WTC11 (cell line): ENCODE measurements around the gene MFSD2A. TPM values are rescaled to one million over a fixed set of nuclear protein-coding genes. Genes with fewer than 3 reads are reported as not detected.

Experiments
- ATAC-seq: fragments of 200-7000 bp; cut with Tn5 transposase; 2 replicates; pipeline ENCODE4 v1.10.0; 2021; ENCODE audit warnings: mild to moderate bottlenecking, moderate library complexity
- CTCF ChIA-PET: fragments of 300-600 bp; sonication (Branson Sonifier 250); formaldehyde crosslinking; loops from one replicate; lab custom pipeline; 2021; ENCODE audit warnings: antibody characterized with exemption; lab: Charles Lee
- POLR2A ChIA-PET: fragments of 350-600 bp; sonication (Branson Sonifier 250); formaldehyde crosslinking; loops from one replicate; lab custom pipeline; 2021; ENCODE audit warnings: antibody characterized with exemption; lab: Charles Lee
- DNase-seq: peaks from one replicate; pipeline ENCODE4 v3.0.0; 2021; ENCODE audit warnings: low spot score
- H3K27ac Mint-ChIP-seq: 2 replicates; pipeline ENCODE4 v1.8.0; 2021; ENCODE audit warnings: mixed read lengths
- H3K27me3 Mint-ChIP-seq: 2 replicates; pipeline ENCODE4 v1.8.0; 2021; ENCODE audit warnings: low read depth, mild to moderate bottlenecking, moderate library complexity, mixed read lengths
- H3K36me3 Mint-ChIP-seq: 2 replicates; pipeline ENCODE4 v1.8.0; 2021; ENCODE audit warnings: mixed read lengths
- H3K4me1 Mint-ChIP-seq: 2 replicates; pipeline ENCODE4 v1.8.0; 2022; ENCODE audit warnings: mixed read lengths
- H3K4me3 Mint-ChIP-seq: 2 replicates; pipeline ENCODE4 v1.8.0; 2021; ENCODE audit warnings: mild to moderate bottlenecking, moderate library complexity, mixed read lengths
- H3K9me3 Mint-ChIP-seq: 2 replicates; pipeline ENCODE4 v1.8.0; 2021; ENCODE audit warnings: mixed read lengths
- ATF1 ChIP-seq: sonication (generic); formaldehyde crosslinking; IDR thresholded peaks from 2 replicates; pipeline ENCODE4 v1.8.1; 2023; ENCODE audit warnings: mild to moderate bottlenecking, moderate library complexity, missing genetic modification reagents
- FOXP1 ChIP-seq: sonication (generic); formaldehyde crosslinking; IDR thresholded peaks from 2 replicates; pipeline ENCODE4 v1.8.0; 2022; ENCODE audit warnings: missing genetic modification reagents, mild to moderate bottlenecking, moderate library complexity, borderline replicate concordance
- KAT7 ChIP-seq: sonication (generic); formaldehyde crosslinking; IDR thresholded peaks from 2 replicates; pipeline ENCODE4 v1.8.1; 2023; ENCODE audit warnings: missing genetic modification reagents, mild to moderate bottlenecking, borderline replicate concordance
- NR3C1 ChIP-seq: sonication (generic); formaldehyde crosslinking; conservative IDR thresholded peaks from 2 replicates; pipeline ENCODE4 v1.8.1; 2023; ENCODE audit warnings: low read depth, mild to moderate bottlenecking, missing genetic modification reagents
- PRRX2 ChIP-seq: fragments of 250-450 bp; sonication (Bioruptor Pico); IDR thresholded peaks from 2 replicates; pipeline ENCODE4 v1.8.0; 2021; ENCODE audit warnings: mild to moderate bottlenecking
- SMAD4 ChIP-seq: sonication (generic); formaldehyde crosslinking; IDR thresholded peaks from 2 replicates; pipeline ENCODE4 v1.8.0; 2022; ENCODE audit warnings: mild to moderate bottlenecking, missing genetic modification reagents
- TP53 ChIP-seq: sonication (generic); formaldehyde crosslinking; IDR thresholded peaks from 2 replicates; pipeline ENCODE4 v1.8.1; 2023; ENCODE audit warnings: mild to moderate bottlenecking, missing genetic modification reagents
- ZNF423 ChIP-seq: fragments of 250-450 bp; sonication (Bioruptor Pico); IDR thresholded peaks from 2 replicates; pipeline ENCODE4 v2.1.2; 2022; ENCODE audit warnings: mild to moderate bottlenecking, moderate library complexity
- total RNA-seq: library from RNA; stranded (reverse); gene quantifications from 3 replicates; pipeline ENCODE4 v1.2.3, GENCODE V29; 2021
- TF ChIP-seq, protein P1 (sequence below): sonication (generic); formaldehyde crosslinking; IDR thresholded peaks from 2 replicates; pipeline ENCODE4 v1.8.1; 2022; ENCODE audit warnings: mild to moderate bottlenecking, moderate library complexity, missing genetic modification reagents
- TF ChIP-seq, protein P2 (sequence below): fragments of 250-450 bp; sonication (Bioruptor Pico); IDR thresholded peaks from 2 replicates; pipeline ENCODE4 v1.9.0; 2021; ENCODE audit warnings: moderate library complexity, mild to moderate bottlenecking, inconsistent platforms, borderline replicate concordance
- TF ChIP-seq, protein P3 (sequence below): fragments of 250-450 bp; sonication (Bioruptor Pico); IDR thresholded peaks from 2 replicates; pipeline ENCODE4 v2.1.2; 2022; ENCODE audit warnings: mild to moderate bottlenecking, moderate library complexity
- TF ChIP-seq, protein P4 (sequence below): fragments of 250-450 bp; sonication (Bioruptor Pico); IDR thresholded peaks from 2 replicates; pipeline ENCODE4 v1.9.0; 2021; ENCODE audit warnings: mild to moderate bottlenecking
- TF ChIP-seq, protein P5 (sequence below): sonication (generic); formaldehyde crosslinking; IDR thresholded peaks from 2 replicates; pipeline ENCODE4 v1.8.0; 2022; ENCODE audit warnings: mild to moderate bottlenecking, missing genetic modification reagents
- TF ChIP-seq, protein P6 (sequence below): sonication (generic); formaldehyde crosslinking; IDR thresholded peaks from 2 replicates; pipeline ENCODE4 v1.8.1; 2023; ENCODE audit warnings: mild to moderate bottlenecking, missing genetic modification reagents, moderate library complexity

MFSD2A gene
- total RNA-seq, 1 experiment from 2014 or later: 14.0 TPM

DNA sequence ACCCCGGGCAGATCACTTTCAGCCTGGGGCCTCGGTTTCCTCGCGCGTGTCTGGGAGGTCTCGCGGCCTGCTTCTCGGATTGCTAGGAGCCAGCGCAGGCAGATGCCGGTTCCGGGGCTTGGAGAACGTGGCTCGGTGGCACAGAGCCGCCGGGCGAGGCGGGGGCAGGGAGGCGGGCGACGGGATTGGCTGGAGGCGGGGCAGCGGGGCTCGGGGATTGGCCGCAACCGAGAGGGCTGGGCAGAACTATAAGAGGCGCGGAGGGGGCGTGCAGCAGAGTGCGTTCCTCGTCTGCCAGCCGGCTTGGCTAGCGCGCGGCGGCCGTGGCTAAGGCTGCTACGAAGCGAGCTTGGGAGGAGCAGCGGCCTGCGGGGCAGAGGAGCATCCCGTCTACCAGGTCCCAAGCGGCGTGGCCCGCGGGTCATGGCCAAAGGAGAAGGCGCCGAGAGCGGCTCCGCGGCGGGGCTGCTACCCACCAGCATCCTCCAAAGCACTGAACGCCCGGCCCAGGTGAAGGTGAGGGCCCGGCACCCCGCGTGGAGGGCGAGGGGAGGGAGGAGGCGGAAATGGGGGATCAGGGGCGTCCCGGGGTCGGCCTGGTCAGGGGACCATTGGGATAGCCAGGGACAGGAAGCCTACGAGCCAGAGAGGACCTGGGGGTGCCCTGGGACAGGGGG, at the start of gene MFSD2A (continued):
- TF ChIP-seq, protein P1, sequence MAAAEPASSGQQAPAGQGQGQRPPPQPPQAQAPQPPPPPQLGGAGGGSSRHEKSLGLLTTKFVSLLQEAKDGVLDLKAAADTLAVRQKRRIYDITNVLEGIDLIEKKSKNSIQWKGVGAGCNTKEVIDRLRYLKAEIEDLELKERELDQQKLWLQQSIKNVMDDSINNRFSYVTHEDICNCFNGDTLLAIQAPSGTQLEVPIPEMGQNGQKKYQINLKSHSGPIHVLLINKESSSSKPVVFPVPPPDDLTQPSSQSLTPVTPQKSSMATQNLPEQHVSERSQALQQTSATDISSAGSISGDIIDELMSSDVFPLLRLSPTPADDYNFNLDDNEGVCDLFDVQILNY (CRISPR knock-in tag): no peak; the same call in 1 of the 2 replicates
- TF ChIP-seq TP53 (CRISPR knock-in tag): peak; percentile 34; the same call in 1 of the 2 replicates
- no peak for TF ChIP-seq NR3C1
- TF ChIP-seq, protein P2, sequence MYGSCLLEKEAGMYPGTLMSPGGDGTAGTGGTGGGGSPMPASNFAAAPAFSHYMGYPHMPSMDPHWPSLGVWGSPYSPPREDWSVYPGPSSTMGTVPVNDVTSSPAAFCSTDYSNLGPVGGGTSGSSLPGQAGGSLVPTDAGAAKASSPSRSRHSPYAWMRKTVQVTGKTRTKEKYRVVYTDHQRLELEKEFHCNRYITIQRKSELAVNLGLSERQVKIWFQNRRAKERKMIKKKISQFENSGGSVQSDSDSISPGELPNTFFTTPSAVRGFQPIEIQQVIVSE: no peak
- no peak for TF ChIP-seq ZNF423 (CRISPR knock-in tag)
- TF ChIP-seq, protein P3, sequence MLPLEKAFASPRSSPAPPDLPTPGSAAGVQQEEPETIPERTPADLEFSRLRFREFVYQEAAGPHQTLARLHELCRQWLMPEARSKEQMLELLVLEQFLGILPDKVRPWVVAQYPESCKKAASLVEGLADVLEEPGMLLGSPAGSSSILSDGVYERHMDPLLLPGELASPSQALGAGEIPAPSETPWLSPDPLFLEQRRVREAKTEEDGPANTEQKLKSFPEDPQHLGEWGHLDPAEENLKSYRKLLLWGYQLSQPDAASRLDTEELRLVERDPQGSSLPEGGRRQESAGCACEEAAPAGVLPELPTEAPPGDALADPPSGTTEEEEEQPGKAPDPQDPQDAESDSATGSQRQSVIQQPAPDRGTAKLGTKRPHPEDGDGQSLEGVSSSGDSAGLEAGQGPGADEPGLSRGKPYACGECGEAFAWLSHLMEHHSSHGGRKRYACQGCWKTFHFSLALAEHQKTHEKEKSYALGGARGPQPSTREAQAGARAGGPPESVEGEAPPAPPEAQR: no peak
- TF ChIP-seq, protein P4, sequence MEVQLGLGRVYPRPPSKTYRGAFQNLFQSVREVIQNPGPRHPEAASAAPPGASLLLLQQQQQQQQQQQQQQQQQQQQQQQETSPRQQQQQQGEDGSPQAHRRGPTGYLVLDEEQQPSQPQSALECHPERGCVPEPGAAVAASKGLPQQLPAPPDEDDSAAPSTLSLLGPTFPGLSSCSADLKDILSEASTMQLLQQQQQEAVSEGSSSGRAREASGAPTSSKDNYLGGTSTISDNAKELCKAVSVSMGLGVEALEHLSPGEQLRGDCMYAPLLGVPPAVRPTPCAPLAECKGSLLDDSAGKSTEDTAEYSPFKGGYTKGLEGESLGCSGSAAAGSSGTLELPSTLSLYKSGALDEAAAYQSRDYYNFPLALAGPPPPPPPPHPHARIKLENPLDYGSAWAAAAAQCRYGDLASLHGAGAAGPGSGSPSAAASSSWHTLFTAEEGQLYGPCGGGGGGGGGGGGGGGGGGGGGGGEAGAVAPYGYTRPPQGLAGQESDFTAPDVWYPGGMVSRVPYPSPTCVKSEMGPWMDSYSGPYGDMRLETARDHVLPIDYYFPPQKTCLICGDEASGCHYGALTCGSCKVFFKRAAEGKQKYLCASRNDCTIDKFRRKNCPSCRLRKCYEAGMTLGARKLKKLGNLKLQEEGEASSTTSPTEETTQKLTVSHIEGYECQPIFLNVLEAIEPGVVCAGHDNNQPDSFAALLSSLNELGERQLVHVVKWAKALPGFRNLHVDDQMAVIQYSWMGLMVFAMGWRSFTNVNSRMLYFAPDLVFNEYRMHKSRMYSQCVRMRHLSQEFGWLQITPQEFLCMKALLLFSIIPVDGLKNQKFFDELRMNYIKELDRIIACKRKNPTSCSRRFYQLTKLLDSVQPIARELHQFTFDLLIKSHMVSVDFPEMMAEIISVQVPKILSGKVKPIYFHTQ: no peak
- no peak for TF ChIP-seq PRRX2 (CRISPR knock-in tag)
- 0 out of 2 replicates have a peak, but pooled peaks have one; percentile 78 for TF ChIP-seq ATF1 (CRISPR knock-in tag)
- no peak for TF ChIP-seq SMAD4 (CRISPR knock-in tag)
- TF ChIP-seq, protein P5, sequence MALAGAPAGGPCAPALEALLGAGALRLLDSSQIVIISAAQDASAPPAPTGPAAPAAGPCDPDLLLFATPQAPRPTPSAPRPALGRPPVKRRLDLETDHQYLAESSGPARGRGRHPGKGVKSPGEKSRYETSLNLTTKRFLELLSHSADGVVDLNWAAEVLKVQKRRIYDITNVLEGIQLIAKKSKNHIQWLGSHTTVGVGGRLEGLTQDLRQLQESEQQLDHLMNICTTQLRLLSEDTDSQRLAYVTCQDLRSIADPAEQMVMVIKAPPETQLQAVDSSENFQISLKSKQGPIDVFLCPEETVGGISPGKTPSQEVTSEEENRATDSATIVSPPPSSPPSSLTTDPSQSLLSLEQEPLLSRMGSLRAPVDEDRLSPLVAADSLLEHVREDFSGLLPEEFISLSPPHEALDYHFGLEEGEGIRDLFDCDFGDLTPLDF (CRISPR knock-in tag): no peak
- no peak for TF ChIP-seq KAT7 (CRISPR knock-in tag)
- TF ChIP-seq, protein P6, sequence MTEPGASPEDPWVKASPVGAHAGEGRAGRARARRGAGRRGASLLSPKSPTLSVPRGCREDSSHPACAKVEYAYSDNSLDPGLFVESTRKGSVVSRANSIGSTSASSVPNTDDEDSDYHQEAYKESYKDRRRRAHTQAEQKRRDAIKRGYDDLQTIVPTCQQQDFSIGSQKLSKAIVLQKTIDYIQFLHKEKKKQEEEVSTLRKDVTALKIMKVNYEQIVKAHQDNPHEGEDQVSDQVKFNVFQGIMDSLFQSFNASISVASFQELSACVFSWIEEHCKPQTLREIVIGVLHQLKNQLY (CRISPR knock-in tag): no peak

DNA sequence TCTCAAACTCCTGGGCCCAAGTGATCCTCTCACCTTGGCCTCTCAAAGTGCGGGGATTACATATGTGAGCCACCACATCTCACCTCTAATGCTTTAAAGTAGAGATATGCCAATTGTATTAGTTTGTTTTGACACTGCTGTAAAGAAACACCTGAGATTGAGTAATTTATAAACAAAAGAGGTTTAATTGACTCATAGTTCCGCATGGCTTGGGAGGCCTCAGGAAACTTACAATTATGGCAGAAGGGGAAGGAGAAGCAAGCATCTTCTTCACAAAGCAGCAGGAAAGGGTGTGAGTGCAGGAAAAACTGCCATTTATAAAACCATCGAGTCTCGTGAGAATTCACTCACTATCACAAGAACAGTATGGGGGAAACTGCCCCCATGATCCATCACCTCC, 49.8 kb upstream of the MFSD2A start:
- H3K4me3 Mint-ChIP-seq: no peak overlapping the region
- ChIA-PET POLR2A (no interaction called here), CTCF (interaction anchor here (1.2 kb wide), 1 partner anchor 13 kb away, joined by 4 read pairs; no protein-coding TSS in a partner anchor)
- no peak for ATAC-seq
- peaks cover 15% of the 10 kb centered on the region for H3K4me1 Mint-ChIP-seq
- DNase-seq: no peak
- no peak overlapping the region for H3K27ac Mint-ChIP-seq
- peaks cover 45% of the 10 kb centered on the region for H3K27me3 Mint-ChIP-seq
- peaks cover 19% of the 10 kb centered on the region for H3K36me3 Mint-ChIP-seq
- TF ChIP-seq FOXP1 (CRISPR knock-in tag): no peak
- peaks cover 27% of the 10 kb centered on the region for H3K9me3 Mint-ChIP-seq
